ENCODE data around the gene TFEB. TPM values are rescaled to one million over a fixed set of nuclear protein-coding genes. Genes with fewer than 3 reads are reported as not detected.

TFEB gene
- total RNA-seq, 3 donors from 2014 or later: 15.7 to 20.6 (median 18.4) TPM

- Histone ChIP-seq H3K27me3 (no peaks in the 10 kb centered on the region), H3K27ac (no peak overlapping the region), H3K36me3 (no peaks in the 10 kb centered on the region), H3K9me3 (no peaks in the 10 kb centered on the region), H3K4me3 (no peak overlapping the region), H3K4me1 (no peaks in the 10 kb centered on the region)
- TF ChIP-seq, protein P1, sequence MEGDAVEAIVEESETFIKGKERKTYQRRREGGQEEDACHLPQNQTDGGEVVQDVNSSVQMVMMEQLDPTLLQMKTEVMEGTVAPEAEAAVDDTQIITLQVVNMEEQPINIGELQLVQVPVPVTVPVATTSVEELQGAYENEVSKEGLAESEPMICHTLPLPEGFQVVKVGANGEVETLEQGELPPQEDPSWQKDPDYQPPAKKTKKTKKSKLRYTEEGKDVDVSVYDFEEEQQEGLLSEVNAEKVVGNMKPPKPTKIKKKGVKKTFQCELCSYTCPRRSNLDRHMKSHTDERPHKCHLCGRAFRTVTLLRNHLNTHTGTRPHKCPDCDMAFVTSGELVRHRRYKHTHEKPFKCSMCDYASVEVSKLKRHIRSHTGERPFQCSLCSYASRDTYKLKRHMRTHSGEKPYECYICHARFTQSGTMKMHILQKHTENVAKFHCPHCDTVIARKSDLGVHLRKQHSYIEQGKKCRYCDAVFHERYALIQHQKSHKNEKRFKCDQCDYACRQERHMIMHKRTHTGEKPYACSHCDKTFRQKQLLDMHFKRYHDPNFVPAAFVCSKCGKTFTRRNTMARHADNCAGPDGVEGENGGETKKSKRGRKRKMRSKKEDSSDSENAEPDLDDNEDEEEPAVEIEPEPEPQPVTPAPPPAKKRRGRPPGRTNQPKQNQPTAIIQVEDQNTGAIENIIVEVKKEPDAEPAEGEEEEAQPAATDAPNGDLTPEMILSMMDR (IDR thresholded peaks at IDR 0.05): no peak
- TF ChIP-seq POLR2A (IDR thresholded peaks at IDR 0.05): no peak
- TF ChIP-seq POLR2AphosphoS5 (IDR thresholded peaks at IDR 0.05): no peak
- no peak for DNase-seq (ENCODE audit: low spot score in 2 of 2)
- intact Hi-C loops (cut with DNase I; ENCODE audit: low total_unique reads): no loop called here
Observed at GRCh38 chr6:41743406-41744235, 8.2 kb upstream of the TFEB start.

DNA sequence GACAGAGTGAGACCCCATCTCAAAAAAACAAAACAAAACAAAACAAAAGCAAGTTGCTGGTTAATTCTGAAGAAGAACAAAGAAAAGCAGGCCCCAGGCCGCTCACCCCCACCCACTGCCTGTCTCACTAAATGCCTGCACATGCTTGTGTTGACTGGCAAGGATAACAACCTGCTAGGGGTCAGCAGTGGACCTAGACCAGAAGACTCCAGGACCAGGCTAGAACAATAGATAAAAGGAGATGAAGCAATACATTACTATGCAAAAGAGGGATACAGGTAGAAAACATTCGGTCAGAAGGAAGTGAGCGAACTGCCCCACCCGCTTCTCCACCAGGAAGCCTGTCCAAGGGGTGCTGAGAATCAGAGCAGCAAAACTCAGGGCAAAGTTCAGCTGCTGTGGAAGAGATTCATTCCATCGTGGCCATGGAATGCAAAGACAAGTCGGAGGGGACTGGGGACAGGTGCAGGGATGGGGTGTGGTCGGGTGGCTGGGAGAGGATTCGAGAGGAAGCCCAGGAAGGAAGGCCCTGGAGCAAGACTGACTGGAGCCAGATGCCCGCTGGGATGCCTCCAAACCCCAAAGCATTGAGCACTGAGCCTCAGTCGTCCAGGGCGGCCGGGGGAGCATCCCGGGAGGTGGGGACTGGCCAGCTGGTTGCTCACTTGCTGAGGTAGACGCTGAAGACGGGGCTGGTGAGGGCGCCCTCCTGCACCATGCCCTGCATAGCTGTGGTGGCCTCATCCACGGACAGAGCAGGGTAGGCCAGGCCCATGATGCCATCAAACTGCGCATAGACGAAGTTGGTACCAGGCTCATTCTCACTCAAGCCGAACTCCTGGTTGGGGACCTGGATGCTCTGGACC lies 6.5 kb upstream of the TFEB start:
- Histone ChIP-seq H3K27me3 (no peaks in the 10 kb centered on the region), H3K9me3 (no peaks in the 10 kb centered on the region), H3K27ac (no peak overlapping the region), H3K4me1 (no peaks in the 10 kb centered on the region), H3K36me3 (no peaks in the 10 kb centered on the region), H3K4me3 (no peak overlapping the region)
- no peak for DNase-seq (ENCODE audit: low spot score in 2 of 2)
- TF ChIP-seq, protein P1 (IDR thresholded peaks at IDR 0.05): no peak
- TF ChIP-seq POLR2AphosphoS5 (IDR thresholded peaks at IDR 0.05): no peak
- no peak for TF ChIP-seq POLR2A (IDR thresholded peaks at IDR 0.05)
- intact Hi-C loops (cut with DNase I; ENCODE audit: low total_unique reads): no loop called here

DNA sequence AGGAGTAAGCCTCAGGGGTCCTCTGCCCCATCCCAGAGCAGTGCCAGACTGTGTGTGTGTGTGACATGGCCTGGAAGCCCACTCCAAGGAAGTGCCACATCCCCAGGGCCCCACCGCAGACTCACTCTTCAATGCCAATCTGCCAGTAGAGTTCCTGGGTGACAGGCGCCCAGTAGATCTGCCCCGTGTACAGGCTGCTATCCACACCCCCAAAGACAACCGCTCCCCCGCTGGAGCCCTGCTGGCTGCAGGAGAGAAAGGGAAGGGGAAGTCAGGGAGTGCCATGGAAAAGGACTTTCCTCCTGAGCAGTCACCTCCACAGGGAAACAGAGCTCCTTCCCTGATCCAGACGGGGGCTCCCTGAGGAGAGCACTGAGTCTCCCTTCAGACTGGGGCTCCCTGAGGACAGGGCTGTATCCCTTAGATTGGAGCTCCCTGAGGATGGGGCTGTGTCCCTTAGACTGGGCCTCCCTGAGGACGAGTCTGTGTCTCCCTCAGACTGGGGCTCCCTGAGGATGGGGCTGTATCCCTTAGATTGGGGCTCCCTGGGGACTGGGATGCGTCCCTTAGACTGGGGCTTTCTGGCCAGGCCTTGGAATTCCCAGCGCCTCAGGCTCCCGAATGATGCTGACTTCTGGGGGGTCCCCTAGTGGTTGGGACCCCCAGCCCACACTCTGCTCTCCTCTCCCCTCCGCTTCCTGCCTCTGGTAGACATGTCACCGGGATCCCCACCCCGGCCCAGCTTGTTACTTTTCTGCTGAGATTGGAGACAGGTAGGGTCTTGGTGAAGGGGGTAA lies 5.2 kb upstream of the TFEB start:
- no peaks in the 10 kb centered on the region for H3K4me1 ChIP-seq
- no peak overlapping the region for H3K4me3 ChIP-seq
- no peaks in the 10 kb centered on the region for H3K36me3 ChIP-seq
- H3K27ac ChIP-seq: no peak overlapping the region
- DNase-seq (ENCODE audit: low spot score in 2 of 2): no peak
- no peak for TF ChIP-seq POLR2AphosphoS5 (IDR thresholded peaks at IDR 0.05)
- TF ChIP-seq, protein P1 (IDR thresholded peaks at IDR 0.05): no peak
- TF ChIP-seq POLR2A (IDR thresholded peaks at IDR 0.05): no peak
- H3K27me3 ChIP-seq: no peaks in the 10 kb centered on the region
- no peaks in the 10 kb centered on the region for H3K9me3 ChIP-seq
- intact Hi-C loops (cut with DNase I; ENCODE audit: low total_unique reads): no loop called here

GRCh38 chr6:41739041-41739440 lies 3.6 kb upstream of the TFEB start:
- no peak overlapping the region for H3K27ac ChIP-seq
- no peaks in the 10 kb centered on the region for H3K4me1 ChIP-seq
- intact Hi-C loops (cut with DNase I; ENCODE audit: low total_unique reads): no loop called here
- no peaks in the 10 kb centered on the region for H3K27me3 ChIP-seq
- no peak for DNase-seq (ENCODE audit: low spot score in 2 of 2)
- TF ChIP-seq POLR2AphosphoS5 (IDR thresholded peaks at IDR 0.05) (no peak), POLR2A (IDR thresholded peaks at IDR 0.05) (no peak)
- TF ChIP-seq, protein P1 (IDR thresholded peaks at IDR 0.05): no peak
- H3K36me3 ChIP-seq: no peaks in the 10 kb centered on the region
- no peaks in the 10 kb centered on the region for H3K9me3 ChIP-seq
- no peak overlapping the region for H3K4me3 ChIP-seq
